ENCODE data around the gene SIRT3. TPM values are rescaled to one million over a fixed set of nuclear protein-coding genes. Genes with fewer than 3 reads are reported as not detected.
A peak's percentile ranks its signal among the peaks of the same experiment; 100 is the strongest.

SIRT3 gene
- total RNA-seq, 1 donor from 2014 or later: 33.2 TPM

- no peak for DNase-seq (ENCODE audit: low spot score in 2 of 2, unreplicated experiment in 2 of 2)
- Mint-ChIP-seq H3K4me1 (peaks cover 13% of the 10 kb centered on the region), H3K9me3 (no peaks in the 10 kb centered on the region), H3K4me3 (no peak overlapping the region), H3K36me3 (peaks cover 20% of the 10 kb centered on the region), H3K27ac (no peak overlapping the region), H3K27me3 (ENCODE audit: low read depth) (no peaks in the 10 kb centered on the region)
- TF ChIP-seq CTCF (IDR thresholded peaks at IDR 0.05; ENCODE audit: unreplicated experiment): no peak
Observed at GRCh38 chr11:213111-213510, 23.0 kb downstream of the SIRT3 start.

GRCh38 chr11:212150-213100 is 23.7 kb downstream of the SIRT3 start:
- H3K9me3 Mint-ChIP-seq: no peaks in the 10 kb centered on the region
- no peak overlapping the region for H3K4me3 Mint-ChIP-seq
- DNase-seq (ENCODE audit: low spot score in 2 of 2, unreplicated experiment in 2 of 2): no peak
- H3K36me3 Mint-ChIP-seq: peaks cover 20% of the 10 kb centered on the region
- no peak overlapping the region for H3K27ac Mint-ChIP-seq
- TF ChIP-seq CTCF (IDR thresholded peaks at IDR 0.05; ENCODE audit: unreplicated experiment): no peak
- no peaks in the 10 kb centered on the region for H3K27me3 Mint-ChIP-seq (ENCODE audit: low read depth)
- H3K4me1 Mint-ChIP-seq: peaks cover 13% of the 10 kb centered on the region

GRCh38 chr11:211741-212140 is 24.4 kb downstream of the SIRT3 start:
- TF ChIP-seq CTCF (IDR thresholded peaks at IDR 0.05; ENCODE audit: unreplicated experiment): no peak
- H3K9me3 Mint-ChIP-seq: no peaks in the 10 kb centered on the region
- peaks cover 13% of the 10 kb centered on the region for H3K4me1 Mint-ChIP-seq
- peak overlapping the region; percentile 57 for H3K27ac Mint-ChIP-seq
- no peak for DNase-seq (ENCODE audit: low spot score in 2 of 2, unreplicated experiment in 2 of 2)
- peaks cover 20% of the 10 kb centered on the region for H3K36me3 Mint-ChIP-seq
- peak overlapping the region; percentile 40 for H3K4me3 Mint-ChIP-seq
- H3K27me3 Mint-ChIP-seq (ENCODE audit: low read depth): no peaks in the 10 kb centered on the region

GRCh38 chr11:211295-211694 is 24.8 kb downstream of the SIRT3 start:
- H3K4me3 Mint-ChIP-seq: peak overlapping the region; percentile 40
- TF ChIP-seq CTCF (IDR thresholded peaks at IDR 0.05; ENCODE audit: unreplicated experiment): no peak
- peaks cover 20% of the 10 kb centered on the region for H3K36me3 Mint-ChIP-seq

GRCh38 chr11:210803-211180 is 25.4 kb downstream of the SIRT3 start:
- DNase-seq (ENCODE audit: low spot score in 2 of 2, unreplicated experiment in 2 of 2): no peak
- Mint-ChIP-seq H3K27ac (peak overlapping the region; percentile 93), H3K36me3 (peaks cover 20% of the 10 kb centered on the region), H3K27me3 (ENCODE audit: low read depth) (no peaks in the 10 kb centered on the region), H3K4me1 (peaks cover 23% of the 10 kb centered on the region), H3K4me3 (peak overlapping the region; percentile 40), H3K9me3 (no peaks in the 10 kb centered on the region)
- no peak for TF ChIP-seq CTCF (IDR thresholded peaks at IDR 0.05; ENCODE audit: unreplicated experiment)

More at GRCh38 chr11:211295-211694, 24.8 kb downstream of the SIRT3 start:
- H3K9me3 Mint-ChIP-seq: no peaks in the 10 kb centered on the region
- no peaks in the 10 kb centered on the region for H3K27me3 Mint-ChIP-seq (ENCODE audit: low read depth)
- H3K27ac Mint-ChIP-seq: peak overlapping the region; percentile 57
- DNase-seq (ENCODE audit: low spot score in 2 of 2, unreplicated experiment in 2 of 2): no peak
- peaks cover 18% of the 10 kb centered on the region for H3K4me1 Mint-ChIP-seq
